K562 (cell line): ENCODE results near the gene FRMPD1.

ENCODE experiments used
- CTCF ChIP-seq, 3 experiments: IDR thresholded peaks in 2 of 3; conservative IDR thresholded peaks in 1 of 3; 2 replicates each; pipeline ENCODE4 v1.5.1; 2011 to 2012; ENCODE audit warnings: low read length in 3 of 3, mild to moderate bottlenecking in 3 of 3, control low read depth in 2 of 3, improper control_type of control experiment in 1 of 3, inconsistent platforms in 1 of 3, low read depth in 1 of 3, mixed read lengths in 1 of 3, moderate library complexity in 1 of 3; ENCODE audit not compliant: insufficient read depth in 2 of 3
- HOMEZ ChIP-seq: fragments of 250-450 bp; sonication (Bioruptor Pico); IDR thresholded peaks from 2 replicates; pipeline ENCODE4 v1.4.0; 2020; ENCODE audit warnings: mild to moderate bottlenecking, moderate library complexity
- KAT8 ChIP-seq: fragments of 450-650 bp; IDR thresholded peaks from 2 replicates; pipeline ENCODE4 v1.6.1; 2016; ENCODE audit warnings: low read depth, mild to moderate bottlenecking
- PHF20 ChIP-seq: fragments of 450-650 bp; IDR thresholded peaks from 2 replicates; pipeline ENCODE4 v1.6.1; 2018; ENCODE audit not compliant: partially characterized antibody
- POLR2A ChIP-seq: fragments of 450-650 bp; conservative IDR thresholded peaks from 2 replicates; pipeline ENCODE4 v1.6.1; 2016
- PTRF ChIP-seq: fragments of 450-650 bp; IDR thresholded peaks from 2 replicates; pipeline ENCODE4 v1.6.1; 2016; ENCODE audit warnings: mild to moderate bottlenecking, missing genetic modification characterization, missing compliant biosample characterization
- RAD21 ChIP-seq, 2 experiments: fragments of 250-450 bp in 1 of 2; fragments of 450-650 bp in 1 of 2; sonication (Bioruptor Pico) in 1 of 2; formaldehyde crosslinking in 1 of 2; IDR thresholded peaks in 1 of 2; conservative IDR thresholded peaks in 1 of 2; 2 replicates each; pipeline versions ENCODE4 v1.4.0 to v1.8.0; 2020 to 2022; ENCODE audit warnings: mild to moderate bottlenecking in 2 of 2, moderate library complexity in 1 of 2
- ZNF384 ChIP-seq: IDR thresholded peaks from 2 replicates; pipeline ENCODE4 v1.6.1; 2012; ENCODE audit warnings: low read depth, low read length, improper control_type of control experiment
- ZSCAN29 ChIP-seq: fragments of 450-650 bp; IDR thresholded peaks from 2 replicates; pipeline ENCODE4 v1.6.1; 2017

GRCh38 chr9:37636511-37637448, 14.0 kb upstream of the FRMPD1 start:
- TF ChIP-seq CTCF (IDR thresholded peaks at IDR 0.05 in 2 of 3, conservative IDR thresholded peaks at IDR 0.05 in 1 of 3; ENCODE audit: insufficient read depth in 2 of 3, low read depth in 1 of 3, low read length in 3 of 3) (no peak), KAT8 (no peak), PHF20 (no peak), HOMEZ (no peak), ZSCAN29 (no peak), RAD21 (CRISPR knock-in tag; conservative IDR thresholded peaks at IDR 0.05 in 1 of 2, IDR thresholded peaks at IDR 0.05 in 1 of 2) (no peak), POLR2A (no peak), PTRF (tag) (no peak), ZNF384 (no peak)
